NOMO-1 treated with DMSO at 0.1 percent for 48 hours (cell line): Measurements from ENCODE around the gene EPB41.

Source experiments
- DNase-seq: peaks from one replicate; lab custom pipeline; 2025; ENCODE audit not compliant: unreplicated experiment; lab: John Stamatoyannopoulos, UW

EPB41 gene

GRCh38 chr1:29162025-29162424, 247.7 kb downstream of the EPB41 start:
- no peak for DNase-seq

DNA sequence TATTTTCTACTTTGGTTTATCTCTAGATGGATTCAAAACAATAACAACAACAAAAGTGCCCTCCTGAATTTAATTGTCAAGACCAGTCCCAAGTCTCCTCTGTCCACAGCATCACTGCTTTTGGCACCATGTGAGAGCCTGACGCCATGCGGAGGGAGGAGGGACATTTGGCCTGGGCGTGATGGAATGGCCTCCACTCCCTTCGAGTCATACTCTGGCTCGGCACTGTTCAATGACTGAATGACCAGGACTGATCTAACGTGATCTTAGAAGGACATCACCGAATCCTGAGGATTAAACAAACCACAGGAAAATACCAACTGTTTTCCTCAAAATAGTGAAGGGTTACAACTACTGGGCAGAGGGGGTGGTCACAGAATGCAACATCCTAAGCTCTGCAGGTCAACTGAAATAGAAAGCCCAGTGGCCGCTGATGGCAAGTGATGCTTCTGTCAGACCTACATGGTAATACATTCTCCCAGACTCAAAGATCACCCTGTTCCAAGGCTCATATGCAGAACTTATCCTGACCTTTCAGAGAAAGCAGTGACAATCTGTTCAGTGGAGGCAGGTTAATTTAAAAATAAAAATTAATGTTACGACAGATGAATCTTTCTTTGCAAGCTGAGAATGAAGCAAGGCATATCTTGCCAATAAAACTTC, 248.2 kb downstream of the EPB41 start:
- no peak for DNase-seq

DNA sequence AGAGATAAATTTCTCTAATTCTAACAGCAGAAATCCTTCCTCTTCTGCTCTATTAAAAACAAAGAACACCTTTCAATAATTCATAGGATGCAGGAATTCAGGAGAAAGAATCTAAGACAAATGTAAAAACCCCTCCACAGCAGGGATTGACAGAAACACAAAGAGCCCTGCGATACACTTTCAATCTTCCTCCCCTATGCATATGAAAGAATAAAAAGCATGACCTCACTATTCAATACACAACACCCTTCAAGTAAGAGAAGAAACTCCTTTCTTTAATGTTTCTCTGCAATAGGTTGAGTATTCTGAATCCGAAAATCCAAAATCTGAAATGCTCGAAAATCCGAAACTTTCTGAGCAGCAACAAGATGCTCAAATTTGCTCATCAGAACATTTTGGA, 250.2 kb downstream of the EPB41 start:
- no peak for DNase-seq

DNA sequence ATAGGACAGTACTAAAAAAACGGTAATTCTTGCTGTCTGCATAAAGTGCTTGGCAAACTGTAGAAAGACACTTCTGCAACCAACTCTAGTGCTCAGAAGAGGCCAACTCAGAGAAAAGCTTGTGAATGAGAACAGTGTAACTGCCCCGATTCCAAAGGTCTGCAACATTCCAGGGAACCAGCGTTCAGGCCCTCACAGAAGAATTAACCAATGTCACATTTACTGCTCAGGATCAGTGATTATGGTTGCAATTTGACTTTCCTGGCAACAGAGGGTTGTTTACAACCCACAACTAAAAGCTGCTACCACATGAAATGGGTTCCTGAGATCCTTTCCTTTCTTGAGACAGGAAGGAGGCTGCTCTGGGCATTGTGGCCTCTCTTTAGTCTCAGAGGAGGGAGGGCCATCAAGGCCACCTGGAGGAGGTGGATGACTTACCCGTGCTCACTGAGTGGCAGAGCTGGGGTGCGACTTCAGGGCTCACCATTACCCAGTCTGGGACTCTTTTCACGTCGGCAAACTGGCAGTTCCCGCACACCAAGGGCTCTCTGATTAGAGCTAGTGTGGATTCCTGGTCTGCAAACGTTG, 252.0 kb downstream of the EPB41 start:
- DNase-seq, result no peak

DNA sequence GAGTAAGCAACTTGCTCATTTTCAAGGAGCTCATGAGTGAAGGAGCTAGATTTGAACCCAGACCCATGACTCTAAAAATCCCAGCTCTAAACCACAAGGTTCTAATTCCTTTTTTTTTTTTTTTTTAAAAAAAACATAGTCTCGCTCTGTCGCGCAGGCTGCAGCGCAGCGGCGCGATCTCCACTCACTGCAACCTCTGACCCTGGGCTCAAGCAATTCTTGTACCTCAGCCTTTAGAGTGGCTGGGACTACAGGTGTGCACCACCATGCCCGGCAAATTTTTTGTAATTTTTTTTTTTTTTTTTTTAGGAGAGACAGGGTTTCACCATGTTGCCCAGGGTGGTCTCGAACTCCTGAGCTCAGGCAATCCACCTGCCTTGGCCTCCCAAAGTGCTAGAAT, 253.5 kb downstream of the EPB41 start:
- DNase-seq, result no peak
